HG02571 (cell line): ENCODE measurements around the gene TEX38.
"Not testable (repeated sequence)": the region's sequence is repeated elsewhere in the genome, so short reads cannot be mapped to it uniquely, and the experiment has no call there.

Experiments
- ATAC-seq: cut with Tn5 transposase; IDR thresholded peaks from one replicate; pipeline ENCODE4 v1.9.1; 2021; ENCODE audit warnings: mild to moderate bottlenecking, moderate library complexity; ENCODE audit not compliant: unreplicated experiment

The TEX38 gene

GRCh38 chr1:46671554-46671953, at the start of gene TEX38:
Gene TEX38, plus strand, starts transcription at chr1:46671854. Its CDS starts 81 bp downstream, at chr1:46671935.
- ATAC-seq, result no peak

GRCh38 chr1:46621930-46622329, 49.7 kb upstream of the TEX38 start:
- no peak for ATAC-seq

- ATAC-seq, result no peak
Measured at GRCh38 chr1:46622344-46622743, 49.3 kb upstream of the TEX38 start.

- ATAC-seq, result no peak
Measured at GRCh38 chr1:46623743-46624644, 47.7 kb upstream of the TEX38 start.

- ATAC-seq, result no peak
Measured at GRCh38 chr1:46630719-46631118, 40.9 kb upstream of the TEX38 start.

GRCh38 chr1:46635205-46635604, 36.4 kb upstream of the TEX38 start:
- ATAC-seq, result no peak

- ATAC-seq, result no peak
Measured at GRCh38 chr1:46637444-46638083, 34.1 kb upstream of the TEX38 start.

- ATAC-seq, result no peak
Measured at GRCh38 chr1:46638921-46639320, 32.7 kb upstream of the TEX38 start.

GRCh38 chr1:46639547-46639946, 32.1 kb upstream of the TEX38 start:
- ATAC-seq, result no peak

GRCh38 chr1:46642115-46642680, 29.5 kb upstream of the TEX38 start:
- no peak for ATAC-seq

- ATAC-seq, result no peak
Measured at GRCh38 chr1:46643368-46643775, 28.3 kb upstream of the TEX38 start.

GRCh38 chr1:46645815-46646214, 25.8 kb upstream of the TEX38 start:
- ATAC-seq, result no peak

GRCh38 chr1:46646331-46646730, 25.3 kb upstream of the TEX38 start:
- ATAC-seq, result no peak

GRCh38 chr1:46646844-46647243, 24.8 kb upstream of the TEX38 start:
- no peak for ATAC-seq

GRCh38 chr1:46647611-46648010, 24.0 kb upstream of the TEX38 start:
- ATAC-seq, result no peak

GRCh38 chr1:46649764-46650163, 21.9 kb upstream of the TEX38 start:
- no peak for ATAC-seq

- no peak for ATAC-seq
Measured at GRCh38 chr1:46650491-46650890, 21.2 kb upstream of the TEX38 start.

GRCh38 chr1:46651152-46651551, 20.5 kb upstream of the TEX38 start:
- not testable (repeated sequence) for ATAC-seq

- ATAC-seq, result no peak
Measured at GRCh38 chr1:46652321-46653100, 19.1 kb upstream of the TEX38 start.

GRCh38 chr1:46653405-46653958, 18.2 kb upstream of the TEX38 start:
- no peak for ATAC-seq

GRCh38 chr1:46654012-46654411, 17.6 kb upstream of the TEX38 start:
- no peak for ATAC-seq
